Adrenal gland (tissue), 12 donors: ENCODE results near the gene NOVA2. TPM values are rescaled to one million over a fixed set of nuclear protein-coding genes. Genes with fewer than 3 reads are reported as not detected.

Experiments
- DNase-seq, 7 donors: peaks; one replicate each; pipeline ENCODE4 v3.0.0-alpha.2; 2019 to 2020
- H3K27ac ChIP-seq, 5 donors: fragments of 200-600 bp; sonication (generic) in 4 of 5; 1 replicate in 3 of 5; 2 replicates in 2 of 5; pipeline versions ENCODE4 v1.5.1 to v1.8.0; 2016 to 2020; ENCODE audit warnings: mild to moderate bottlenecking in 1 of 5
- H3K27me3 ChIP-seq: fragments of 200-600 bp; 2 replicates; pipeline ENCODE4 v1.8.0; 2021
- H3K36me3 ChIP-seq, 2 donors: fragments of 200-600 bp; replicated peaks in 1 of 2; 1 replicate in 1 of 2; 2 replicates in 1 of 2; pipeline versions ENCODE4 v1.5.1 to v1.8.0; 2018 to 2022
- H3K4me1 ChIP-seq, 2 donors: fragments of 200-600 bp; replicated peaks in 1 of 2; 1 replicate in 1 of 2; 2 replicates in 1 of 2; pipeline versions ENCODE4 v1.5.1 to v1.8.0; 2018 to 2021
- H3K4me3 ChIP-seq, 4 donors: fragments of 200-600 bp; sonication (generic) in 3 of 4; one replicate each; pipeline ENCODE4 v1.5.1; 2016 to 2018
- H3K9me3 ChIP-seq, 3 donors: fragments of 200-600 bp; sonication (generic) in 1 of 3; replicated peaks in 1 of 3; 1 replicate in 2 of 3; 2 replicates in 1 of 3; pipeline versions ENCODE4 v1.5.1 to v1.8.0; 2016 to 2021
- CTCF ChIP-seq, 6 experiments: fragments of 450-650 bp in 4 of 6; fragments of 200-600 bp in 2 of 6; sonication (generic) in 1 of 6; IDR thresholded peaks; 1 replicate in 5 of 6; 2 replicates in 1 of 6; pipeline versions ENCODE4 v1.5.1 to v1.8.0; 2016 to 2021; ENCODE audit warnings: antibody characterized with exemption in 6 of 6, mild to moderate bottlenecking in 2 of 6, moderate library complexity in 1 of 6
- POLR2A ChIP-seq, 2 donors: fragments of 450-650 bp; IDR thresholded peaks; one replicate each; pipeline ENCODE4 v1.6.1; 2017; ENCODE audit warnings: antibody characterized with exemption in 2 of 2, mild to moderate bottlenecking in 2 of 2, moderate library complexity in 1 of 2
- WGBS, 4 donors: extraction: QIAGEN DNeasy Blood & Tissue Kit in 2 of 4; methylation state at CpG; one replicate each; pipeline versions ENCODE4 v1.1.5 to v1.1.7; 2013 to 2017; 5-methylcytosine and 5-hydroxymethylcytosine counted together
- intact Hi-C, 2 donors: fragments of 100-400 bp; cut with DNase I; formaldehyde crosslinking; loops; one replicate each; pipeline versions ENCODE4 v1.14.1 to v1.15.0; 2022 to 2023
- polyA plus RNA-seq, 3 donors: library from polyadenylated mRNA; stranded (reverse); fragments of 200-250 nt in 2 of 3; fragments of 350-450 nt in 1 of 3; fragmentation: Illumina TruSeq in 1 of 3; extraction: RNeasy Lipid Tissue Mini Kit (QIAGEN cat#74804) in 1 of 3; gene quantifications; one replicate each; pipeline ENCODE4 v1.2.3, GENCODE V29; 2013 to 2014
- total RNA-seq, 9 donors: library from RNA; depleted of rRNA in 4 of 9; stranded (reverse); fragments of >200 nt in 4 of 9; fragments of 120-200 nt in 1 of 9; fragmentation: NEBNext Ultra II Directional in 1 of 9; extraction: Animal tissue kit (Norgen Biotek cat#: 25700) in 1 of 9; gene quantifications; one replicate each; pipeline versions ENCODE4 v1.1.0 to v1.2.4, GENCODE V29; 2013 to 2023
- donor health status: healthy with polysubstance abuse.
- donor health status: Bipolar disorder and iron deficiency.
- donor health status: DM: yes; HTN: yes; CAD: no.
- donor health status: DM: no; HTN: no; CAD: no.
- donor health status: DM: no; HTN: no; CAD: no.
- donor health status: DM: yes; HTN: yes; CAD: no.

The NOVA2 gene
- total and polyA plus RNA-seq, 12 donors, result 0.54 to 10.8 (median 2.4) TPM

GRCh38 chr19:45994998-45995714, 21.5 kb upstream of the NOVA2 start, which contains the start of gene CCDC61:
Gene CCDC61, plus strand, starts transcription at chr19:45995467. Its CDS starts 7,552 bp downstream, at chr19:46003019.
- intact Hi-C loops, result no loop called here
- no peaks in the 10 kb centered on the region for H3K9me3 ChIP-seq
- H3K27ac ChIP-seq, result peak within 1 kb of the TSS in 4 of 5 donors; percentile 4 to 85 (median 76)

GRCh38 chr19:45994456-45994997, 20.9 kb upstream of the NOVA2 start:
- intact Hi-C loops, result no loop called here

More at GRCh38 chr19:45994998-45995714, 21.5 kb upstream of the NOVA2 start, which contains the start of gene CCDC61:
- DNase-seq, result peak; percentile 95 to 99 (median 98)
- TF ChIP-seq POLR2A (IDR thresholded peaks at IDR 0.05) (peak; percentile 56 to 83), CTCF (IDR thresholded peaks at IDR 0.05) (no peak)
- Histone ChIP-seq H3K4me3 (peak within 1 kb of the TSS in 3 of 4 donors; percentile 73 to 88 (median 86)), H3K4me1 (peaks cover 3 to 14% of the 10 kb centered on the region in 2 donors), H3K36me3 (no peaks in the 10 kb centered on the region), H3K27me3 (no peaks in the 10 kb centered on the region)
- WGBS, 4 donors, result 0 to 2% (median 0%) methylated on average over 28 to 34 of the region's 34 CpGs

GRCh38 chr19:45990113-45990728, 16.6 kb upstream of the NOVA2 start:
- DNase-seq, result no peak
- no peaks in the 10 kb centered on the region for H3K9me3 ChIP-seq
- H3K4me3 ChIP-seq, result no peak overlapping the region
- WGBS, 4 donors, result 82% methylated on average over 12 of the region's 12 CpGs
- H3K36me3 ChIP-seq, result no peaks in the 10 kb centered on the region
- peaks cover 0 to 6% of the 10 kb centered on the region in 2 donors for H3K4me1 ChIP-seq
- intact Hi-C loops, result no loop called here
- TF ChIP-seq CTCF (IDR thresholded peaks at IDR 0.05) (no peak), POLR2A (IDR thresholded peaks at IDR 0.05) (no peak)
- H3K27me3 ChIP-seq, result no peaks in the 10 kb centered on the region
- H3K27ac ChIP-seq, result no peak overlapping the region

More at GRCh38 chr19:45994456-45994997, 20.9 kb upstream of the NOVA2 start:
- Histone ChIP-seq H3K4me1 (peaks cover 3 to 14% of the 10 kb centered on the region in 2 donors), H3K36me3 (no peaks in the 10 kb centered on the region), H3K27ac (no peak overlapping the region), H3K9me3 (no peaks in the 10 kb centered on the region), H3K4me3 (peak overlapping the region in 1 of 4 donors; percentile 61), H3K27me3 (no peaks in the 10 kb centered on the region)
- 3 to 7% (median 5%) methylated on average over 8 of the region's 8 CpGs for WGBS, 4 donors
- no peak for TF ChIP-seq POLR2A (IDR thresholded peaks at IDR 0.05)
- no peak for TF ChIP-seq CTCF (IDR thresholded peaks at IDR 0.05)
- no peak for DNase-seq

- 76 to 89% (median 85%) methylated on average over 7 of the region's 7 CpGs for WGBS, 4 donors
- H3K36me3 ChIP-seq, result no peaks in the 10 kb centered on the region
- TF ChIP-seq POLR2A (IDR thresholded peaks at IDR 0.05) (no peak), CTCF (IDR thresholded peaks at IDR 0.05) (no peak)
- H3K4me3 ChIP-seq, result no peak overlapping the region
- H3K27ac ChIP-seq, result no peak overlapping the region
- intact Hi-C loops, result no loop called here
- no peak for DNase-seq
- H3K9me3 ChIP-seq, result no peaks in the 10 kb centered on the region
- H3K4me1 ChIP-seq, result peaks cover 4 to 6% of the 10 kb centered on the region in 2 donors
- no peaks in the 10 kb centered on the region for H3K27me3 ChIP-seq
These were observed 11.7 kb upstream of the NOVA2 start for GRCh38 chr19:45985321-45985720.
